ENCODE results near the gene STUM. TPM values are rescaled to one million over a fixed set of nuclear protein-coding genes. Genes with fewer than 3 reads are reported as not detected.

The STUM gene
- total RNA-seq, 4 donors from 2014 or later = 0.15 to 3.2 (median 0.34) TPM

DNA sequence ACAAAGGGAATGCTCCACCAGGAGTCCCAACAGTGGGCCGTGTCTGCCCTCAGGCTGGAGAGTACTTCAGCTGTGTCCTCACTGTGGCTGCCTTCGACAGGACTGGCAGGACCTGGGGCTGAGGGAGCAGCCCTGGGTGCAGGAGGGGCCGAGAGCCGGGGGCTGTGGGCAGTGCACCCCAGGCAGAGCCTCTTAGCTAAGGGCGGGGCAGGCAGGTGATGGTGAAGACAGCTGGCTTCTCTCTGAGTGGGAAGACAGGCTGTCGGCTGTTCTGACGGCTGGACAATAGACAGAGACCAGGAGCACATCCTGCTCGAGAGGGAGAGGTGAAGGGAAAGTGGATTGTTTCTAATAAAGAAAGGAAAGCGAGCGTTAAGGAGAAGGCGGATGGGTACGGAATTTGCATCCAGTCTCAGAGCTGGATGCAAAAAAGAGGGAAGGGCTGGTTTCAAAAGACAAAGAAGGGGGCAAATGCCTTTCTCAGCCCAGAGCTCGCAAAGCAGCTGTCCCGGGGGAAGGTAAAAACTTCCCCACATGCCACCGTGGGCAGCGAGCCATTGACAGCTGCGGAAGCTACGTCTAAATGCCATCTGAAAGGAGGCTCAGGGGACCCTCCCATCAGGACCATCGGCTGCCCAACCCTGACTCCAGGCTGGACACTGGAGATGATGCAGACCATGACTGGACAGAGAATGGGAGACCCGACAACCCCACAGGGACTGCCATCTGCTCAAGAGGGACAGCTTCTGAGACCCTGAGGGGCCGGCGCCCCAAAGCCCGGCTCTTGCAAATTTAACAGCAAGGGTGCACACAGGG, 92.0 kb downstream of the STUM start:
- Histone ChIP-seq H3K27ac (peak overlapping the region in 3 of 4 donors; percentile 63 to 68 (median 67)), H3K9me3 (no peaks in the 10 kb centered on the region), H3K4me3 (no peak overlapping the region), H3K27me3 (no peaks in the 10 kb centered on the region), H3K36me3 (peaks cover 3 to 86% (median 17%) of the 10 kb centered on the region in 3 donors), H3K4me1 (peaks cover 14 to 67% (median 31%) of the 10 kb centered on the region in 3 donors)
- intact Hi-C loops (cut with DNase I) = loop anchor here (10.0 kb wide), 1 partner anchor 94 kb away; the partner anchor contains the start of gene ITPKB
- TF ChIP-seq POLR2A (IDR thresholded peaks at IDR 0.05) (no peak), CTCF (IDR thresholded peaks at IDR 0.05) (no peak)
- WGBS, 2 donors = 84% methylated on average over 13 to 16 of the region's 23 CpGs
- DNase-seq = no peak

DNA sequence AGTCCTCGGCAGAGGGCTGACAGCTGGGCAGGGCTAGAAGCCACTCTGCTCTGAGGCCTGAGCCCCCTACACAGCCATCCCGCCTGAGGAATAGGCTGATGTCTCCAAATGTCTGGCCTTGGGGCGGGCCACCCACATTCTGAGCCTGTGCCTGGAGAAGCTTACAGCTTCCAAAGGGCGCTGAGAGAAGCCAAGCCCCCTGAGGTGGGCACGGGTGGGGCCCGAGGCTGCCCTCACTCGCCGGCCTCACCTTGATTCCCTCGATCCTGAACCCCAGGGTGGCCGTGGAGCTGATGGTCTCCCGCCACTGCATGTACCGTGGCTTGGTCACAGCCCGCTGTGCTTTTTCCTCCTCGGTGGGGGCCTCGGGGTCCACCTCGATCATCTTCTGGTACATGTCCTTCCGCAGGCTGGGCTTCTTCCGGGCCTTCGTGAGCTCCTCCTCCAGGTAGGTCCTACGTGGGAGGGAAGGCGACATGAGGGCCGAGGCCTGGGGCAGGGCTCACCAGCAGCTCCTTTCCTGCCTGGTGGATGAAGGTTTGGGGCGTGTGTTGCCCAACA, 93.2 kb downstream of the STUM start:
- peaks cover 7 to 82% (median 21%) of the 10 kb centered on the region in 3 donors for H3K36me3 ChIP-seq

GRCh38 chr1:226642421-226642820, 93.9 kb downstream of the STUM start:
- WGBS, 2 donors = 95% methylated on average over 4 of the region's 8 CpGs; no CpG with 5 or more reads in 1 of the 2 donors

More for the DNA sequence above, 93.2 kb downstream of the STUM start:
- DNase-seq = no peak
- 92 to 97% methylated on average over 2 to 9 of the region's 23 CpGs for WGBS, 2 donors
- no peaks in the 10 kb centered on the region for H3K9me3 ChIP-seq
- intact Hi-C loops (cut with DNase I) = loop anchor here (10.0 kb wide), 1 partner anchor 93 kb away; the partner anchor contains the start of gene ITPKB
- TF ChIP-seq CTCF (IDR thresholded peaks at IDR 0.05) (no peak), POLR2A (IDR thresholded peaks at IDR 0.05) (no peak)
- peaks cover 18 to 73% (median 41%) of the 10 kb centered on the region in 3 donors for H3K4me1 ChIP-seq
- H3K27ac ChIP-seq = peak overlapping the region in 3 of 4 donors; percentile 67 to 75 (median 68)
- no peak overlapping the region for H3K4me3 ChIP-seq
- no peaks in the 10 kb centered on the region for H3K27me3 ChIP-seq

DNA sequence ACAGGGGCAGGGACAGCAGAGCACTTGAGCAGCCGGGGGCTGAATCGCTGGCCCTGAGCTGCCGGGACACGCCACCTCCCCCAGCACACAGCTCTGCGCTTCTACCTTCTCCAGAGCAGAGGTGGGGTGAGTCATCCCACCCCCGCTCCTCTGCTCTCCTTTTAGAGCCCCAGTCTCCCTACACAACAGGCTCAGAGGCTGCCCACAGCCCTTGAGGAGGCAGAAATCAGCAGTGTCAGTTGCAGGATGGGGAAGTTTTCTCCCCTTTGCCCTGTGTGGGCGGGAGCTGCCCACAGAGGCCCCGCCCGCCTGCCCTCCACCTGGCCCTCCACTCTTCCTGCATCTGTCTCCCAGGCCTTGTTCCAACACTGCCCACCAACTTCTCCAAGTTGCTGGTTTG, 94.6 kb downstream of the STUM start:
- DNase-seq = no peak
- intact Hi-C loops (cut with DNase I) = loop anchor here (10.0 kb wide), 1 partner anchor 92 kb away; the partner anchor contains the start of gene ITPKB

More at GRCh38 chr1:226642421-226642820, 93.9 kb downstream of the STUM start:
- Histone ChIP-seq H3K9me3 (no peaks in the 10 kb centered on the region), H3K27ac (peak overlapping the region; percentile 27 to 82 (median 68)), H3K36me3 (peaks cover 13 to 82% (median 28%) of the 10 kb centered on the region in 3 donors), H3K4me3 (no peak overlapping the region), H3K4me1 (peaks cover 22 to 72% (median 42%) of the 10 kb centered on the region in 3 donors), H3K27me3 (no peaks in the 10 kb centered on the region)
- intact Hi-C loops (cut with DNase I) = loop anchor here (10.0 kb wide), 1 partner anchor 92 kb away; the partner anchor contains the start of gene ITPKB
- TF ChIP-seq POLR2A (IDR thresholded peaks at IDR 0.05) (no peak), CTCF (IDR thresholded peaks at IDR 0.05) (no peak)
- no peak for DNase-seq

More for the DNA sequence above, 94.6 kb downstream of the STUM start:
- TF ChIP-seq CTCF (IDR thresholded peaks at IDR 0.05) (no peak), POLR2A (IDR thresholded peaks at IDR 0.05) (no peak)
- peaks cover 21 to 82% (median 31%) of the 10 kb centered on the region in 3 donors for H3K36me3 ChIP-seq
- no peaks in the 10 kb centered on the region for H3K9me3 ChIP-seq
- peak overlapping the region; percentile 27 to 82 (median 68) for H3K27ac ChIP-seq
- no peak overlapping the region for H3K4me3 ChIP-seq
- WGBS, 2 donors = 20 to 44% methylated on average over 2 to 8 of the region's 9 CpGs
- H3K4me1 ChIP-seq = peaks cover 22 to 65% (median 42%) of the 10 kb centered on the region in 3 donors
- H3K27me3 ChIP-seq = no peaks in the 10 kb centered on the region
